ENCODE results near the gene TESPA1.

The TESPA1 gene

GRCh38 chr12:54933376-54933775 is 51.2 kb downstream of the TESPA1 start:
- in situ Hi-C loops (cut with MboI; ENCODE audit: low pct_unique_long_range_greater_than_20kb, low sequenced_read_pairs, unreplicated experiment): loop anchor here (10.0 kb wide), 1 partner anchor 79 kb away; the partner anchor contains the start of gene MUCL1
- no peak for DNase-seq (ENCODE audit: low spot score)
- TF ChIP-seq CTCF (IDR thresholded peaks at IDR 0.05; ENCODE audit: extremely low read depth, insufficient read depth, missing control alignments): no peak

- no peak for DNase-seq (ENCODE audit: low spot score)
- no peak for TF ChIP-seq CTCF (IDR thresholded peaks at IDR 0.05; ENCODE audit: extremely low read depth, insufficient read depth, missing control alignments)
- in situ Hi-C loops (cut with MboI; ENCODE audit: low pct_unique_long_range_greater_than_20kb, low sequenced_read_pairs, unreplicated experiment): loop anchor here (10.0 kb wide), 1 partner anchor 78 kb away; the partner anchor contains the start of gene MUCL1
These were observed 51.9 kb downstream of the TESPA1 start for GRCh38 chr12:54932691-54933090.

DNA sequence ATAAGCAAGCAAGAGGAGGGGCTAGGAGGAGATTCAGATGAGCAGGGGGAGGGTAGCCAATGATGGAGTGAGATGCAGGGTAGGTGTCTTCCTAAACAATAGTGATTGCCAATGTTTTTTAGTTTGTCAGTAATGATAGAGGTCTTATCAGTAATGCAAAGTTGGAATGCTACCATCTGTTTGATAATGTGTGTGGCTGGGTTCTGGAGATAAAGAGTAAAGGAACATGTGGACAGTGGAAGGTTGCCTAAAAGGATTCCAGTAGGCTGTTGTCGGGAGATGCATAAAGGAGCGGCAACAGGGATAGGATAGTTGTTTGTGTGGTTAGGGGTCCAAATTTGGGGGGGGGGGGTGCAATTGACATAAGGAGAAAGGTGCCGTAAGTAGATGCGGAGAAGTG is 52.5 kb downstream of the TESPA1 start:
- in situ Hi-C loops (cut with MboI; ENCODE audit: low pct_unique_long_range_greater_than_20kb, low sequenced_read_pairs, unreplicated experiment): loop anchor here (10.0 kb wide), 1 partner anchor 77 kb away; the partner anchor contains the start of gene MUCL1
- no peak for DNase-seq (ENCODE audit: low spot score)

DNA sequence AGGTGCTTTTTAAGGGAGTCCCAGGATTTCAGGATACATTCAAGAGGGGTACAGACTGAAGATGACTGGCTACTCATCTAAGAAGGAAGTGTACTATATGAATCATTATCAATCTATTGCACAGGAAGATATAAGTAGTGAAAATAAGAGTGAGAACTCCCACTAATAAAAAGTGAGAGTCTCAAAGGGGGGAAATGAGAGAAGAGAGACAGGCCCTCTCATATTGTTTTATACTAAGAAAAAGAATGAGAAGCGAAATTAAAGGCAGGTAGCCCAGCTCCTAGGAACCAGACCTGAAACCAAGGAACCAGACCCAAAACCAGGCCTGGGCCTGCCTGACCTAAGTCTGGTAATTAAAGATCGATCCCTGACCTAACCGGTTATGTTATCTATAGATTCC is 54.6 kb downstream of the TESPA1 start:
- DNase-seq (ENCODE audit: low spot score): no peak
- in situ Hi-C loops (cut with MboI; ENCODE audit: low pct_unique_long_range_greater_than_20kb, low sequenced_read_pairs, unreplicated experiment): loop anchor here (10.0 kb wide), 1 partner anchor 75 kb away; the partner anchor contains the start of gene MUCL1
- TF ChIP-seq CTCF (IDR thresholded peaks at IDR 0.05; ENCODE audit: extremely low read depth, insufficient read depth, missing control alignments): no peak

More for the DNA sequence above, 52.5 kb downstream of the TESPA1 start:
- no peak for TF ChIP-seq CTCF (IDR thresholded peaks at IDR 0.05; ENCODE audit: extremely low read depth, insufficient read depth, missing control alignments)

- no peak for DNase-seq (ENCODE audit: low spot score)
- in situ Hi-C loops (cut with MboI; ENCODE audit: low pct_unique_long_range_greater_than_20kb, low sequenced_read_pairs, unreplicated experiment): no loop called here
- TF ChIP-seq CTCF (IDR thresholded peaks at IDR 0.05; ENCODE audit: extremely low read depth, insufficient read depth, missing control alignments): no peak
These were observed 58.3 kb downstream of the TESPA1 start for GRCh38 chr12:54926246-54926645.

DNA sequence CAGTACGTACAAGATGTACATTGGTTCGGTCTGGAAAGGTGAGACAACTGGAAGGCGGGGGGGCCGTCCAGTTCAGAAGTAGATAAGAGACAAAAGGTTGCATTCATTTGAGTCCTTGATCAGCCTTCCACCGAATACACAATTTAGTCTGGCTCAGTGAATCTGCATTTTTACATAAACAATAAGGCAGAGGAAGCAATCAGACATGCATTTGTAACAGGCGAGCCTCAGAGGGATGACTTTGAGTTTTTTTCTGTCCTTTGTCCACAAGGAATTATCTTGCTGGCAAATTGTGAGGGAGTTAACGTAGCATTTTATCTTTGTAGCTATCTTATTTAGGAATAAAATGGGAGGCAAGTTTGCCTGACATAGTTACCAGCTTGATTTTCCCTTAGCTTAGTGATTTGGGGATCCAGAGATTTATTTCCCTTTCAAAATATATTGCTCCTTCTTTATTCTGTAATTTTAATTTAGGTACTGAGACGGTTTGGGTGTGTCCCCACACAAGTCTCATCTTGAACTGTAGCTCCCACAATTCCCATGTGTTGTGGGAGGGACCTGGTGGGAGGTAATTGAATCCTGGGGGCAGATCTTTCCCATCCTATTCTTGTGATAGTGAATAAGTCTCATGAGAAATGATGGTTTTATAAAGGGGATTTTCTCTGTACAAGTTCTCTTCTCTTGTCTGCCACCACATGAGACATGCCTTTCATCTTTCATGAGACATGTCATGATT is 59.4 kb downstream of the TESPA1 start:
- no peak for DNase-seq (ENCODE audit: low spot score)
- in situ Hi-C loops (cut with MboI; ENCODE audit: low pct_unique_long_range_greater_than_20kb, low sequenced_read_pairs, unreplicated experiment): no loop called here
- no peak for TF ChIP-seq CTCF (IDR thresholded peaks at IDR 0.05; ENCODE audit: extremely low read depth, insufficient read depth, missing control alignments)

All from GM13977 (cell line).